H1 (cell line): ENCODE measurements around the gene SAPCD1. TPM values are rescaled to one million over a fixed set of nuclear protein-coding genes. Genes with fewer than 3 reads are reported as not detected.

Source experiments
- CTCF ChIA-PET: fragments of 300-600 bp; sonication (Branson Sonifier 250); formaldehyde crosslinking; loops from one replicate; lab custom pipeline; 2021; ENCODE audit not compliant: partially characterized antibody; lab: Charles Lee
- POLR2A ChIA-PET: fragments of 300-600 bp; sonication (Branson Sonifier 250); formaldehyde crosslinking; loops from one replicate; lab custom pipeline; 2021; ENCODE audit warnings: inconsistent platforms; ENCODE audit not compliant: partially characterized antibody; lab: Charles Lee
- DNase-seq, 2 experiments: peaks; one replicate each; pipeline versions ENCODE4 v3.0.0 to v3.0.0-alpha.2; 2010 to 2022; ENCODE audit warnings: low spot score in 2 of 2, low read depth in 1 of 2, mixed read lengths in 1 of 2
- FAIRE-seq: peaks from 2 replicates; lab custom pipeline; 2011; peaks lifted over from hg19 to GRCh38; lab: Jason Lieb, UNC
- H2AFZ ChIP-seq: 2 replicates; pipeline ENCODE4 v1.8.1; 2012; ENCODE audit warnings: low read length, inconsistent platforms
- H2AK5ac ChIP-seq: 2 replicates; pipeline ENCODE4 v1.6.1; 2013; ENCODE audit warnings: low read depth, low read length
- H2BK120ac ChIP-seq: replicated peaks from 2 replicates; pipeline ENCODE3; 2013; ENCODE audit warnings: low read depth, low read length, inconsistent platforms
- H2BK12ac ChIP-seq: 2 replicates; pipeline ENCODE4 v1.6.1; 2013; ENCODE audit warnings: low read depth, low read length
- H2BK15ac ChIP-seq: 2 replicates; pipeline ENCODE4 v1.6.1; 2013; ENCODE audit warnings: low read length
- H2BK20ac ChIP-seq: 2 replicates; pipeline ENCODE4 v1.6.1; 2013; ENCODE audit warnings: low read length
- H2BK5ac ChIP-seq: 2 replicates; pipeline ENCODE4 v1.6.1; 2013; ENCODE audit warnings: low read depth, low read length
- H3K14ac ChIP-seq: 2 replicates; pipeline ENCODE4 v1.6.1; 2013; ENCODE audit warnings: inconsistent platforms; ENCODE audit not compliant: insufficient read length
- H3K18ac ChIP-seq: 2 replicates; pipeline ENCODE4 v1.6.1; 2013; ENCODE audit warnings: low read length; ENCODE audit errors: extremely low read depth
- H3K23ac ChIP-seq: 2 replicates; pipeline ENCODE4 v1.6.1; 2013; ENCODE audit warnings: inconsistent platforms; ENCODE audit not compliant: insufficient read length
- H3K23me2 ChIP-seq: 2 replicates; pipeline ENCODE4 v1.6.1; 2013; ENCODE audit warnings: low read depth, low read length
- H3K27ac ChIP-seq: 2 replicates; pipeline ENCODE4 v1.6.1; 2011; ENCODE audit warnings: low read depth, low read length, inconsistent platforms
- H3K27me3 ChIP-seq, 4 experiments: replicated peaks in 1 of 4; 1 replicate in 1 of 4; 2 replicates in 3 of 4; pipeline versions ENCODE4 v1.6.1 to v1.8.1; 2011 to 2013; ENCODE audit warnings: low read length in 3 of 4, mild to moderate bottlenecking in 3 of 4, inconsistent platforms in 2 of 4, mixed read lengths in 2 of 4, moderate library complexity in 1 of 4; ENCODE audit not compliant: control insufficient read depth in 3 of 4, insufficient read depth in 3 of 4; ENCODE audit errors: extremely low read depth in 1 of 4
- H3K36me3 ChIP-seq, 4 experiments: 2 replicates each; pipeline versions ENCODE4 v1.6.1 to v1.8.1; 2011 to 2013; ENCODE audit warnings: mild to moderate bottlenecking in 4 of 4, low read length in 3 of 4, moderate library complexity in 2 of 4, control low read depth in 1 of 4, inconsistent platforms in 1 of 4; ENCODE audit not compliant: insufficient read depth in 4 of 4, control insufficient read depth in 2 of 4
- H3K4ac ChIP-seq: replicated peaks from 2 replicates; pipeline ENCODE3; 2013; ENCODE audit warnings: low read length, low read depth, mixed read lengths, inconsistent platforms; ENCODE audit not compliant: insufficient read length
- H3K4me1 ChIP-seq, 4 experiments: replicated peaks in 1 of 4; 1 replicate in 1 of 4; 2 replicates in 3 of 4; pipeline versions ENCODE4 v1.6.1 to v1.8.1; 2011 to 2013; ENCODE audit warnings: low read length in 3 of 4, inconsistent platforms in 2 of 4, mixed read lengths in 1 of 4; ENCODE audit not compliant: insufficient read depth in 4 of 4, control insufficient read depth in 3 of 4
- H3K4me2 ChIP-seq, 2 experiments: 2 replicates each; pipeline versions ENCODE4 v1.6.1 to v1.8.1; 2011 to 2013; ENCODE audit warnings: low read depth in 2 of 2, low read length in 2 of 2, control low read depth in 1 of 2, inconsistent platforms in 1 of 2, mild to moderate bottlenecking in 1 of 2; ENCODE audit not compliant: insufficient read depth in 1 of 2
- H3K4me3 ChIP-seq, 4 experiments: fragments of 200-600, 300-600 bp in 1 of 4; sonication (generic), shearing (Covaris generic), sonication (Bioruptor Twin) in 1 of 4; 2 replicates each; pipeline versions ENCODE4 v1.5.1 to v1.8.1; 2011 to 2016; ENCODE audit warnings: low read length in 4 of 4, low read depth in 3 of 4, control low read depth in 2 of 4, inconsistent platforms in 2 of 4, mild to moderate bottlenecking in 2 of 4, mixed read lengths in 1 of 4, moderate library complexity in 1 of 4; ENCODE audit not compliant: insufficient read depth in 2 of 4; ENCODE audit errors: extremely low read depth in 1 of 4
- H3K56ac ChIP-seq: replicated peaks from 2 replicates; pipeline ENCODE3; 2013; ENCODE audit warnings: low read depth, mild to moderate bottlenecking, mixed read lengths, low read length, inconsistent platforms; ENCODE audit not compliant: insufficient read length
- H3K79me1 ChIP-seq: 2 replicates; pipeline ENCODE4 v1.6.1; 2013; ENCODE audit warnings: low read depth, low read length, control low read depth
- H3K79me2 ChIP-seq, 2 experiments: 2 replicates each; pipeline versions ENCODE4 v1.6.1 to v1.8.1; 2012 to 2013; ENCODE audit warnings: low read length in 2 of 2, mild to moderate bottlenecking in 2 of 2, inconsistent platforms in 1 of 2; ENCODE audit not compliant: insufficient read depth in 2 of 2, control insufficient read depth in 1 of 2
- H3K9ac ChIP-seq, 4 experiments: replicated peaks in 1 of 4; 1 replicate in 1 of 4; 2 replicates in 3 of 4; pipeline versions ENCODE4 v1.6.1 to v1.8.1; 2011 to 2013; ENCODE audit warnings: low read depth in 3 of 4, low read length in 3 of 4, control low read depth in 2 of 4, mild to moderate bottlenecking in 2 of 4, moderate library complexity in 2 of 4, inconsistent platforms in 1 of 4; ENCODE audit errors: extremely low read depth in 1 of 4
- H3K9me3 ChIP-seq, 2 experiments: 2 replicates each; pipeline versions ENCODE4 v1.6.1 to v1.8.1; 2012 to 2013; ENCODE audit warnings: mild to moderate bottlenecking in 2 of 2, moderate library complexity in 2 of 2, control low read depth in 1 of 2, inconsistent platforms in 1 of 2, low read depth in 1 of 2, low read length in 1 of 2, mixed read lengths in 1 of 2; ENCODE audit not compliant: insufficient read depth in 2 of 2
- H4K20me1 ChIP-seq, 2 experiments: replicated peaks in 1 of 2; 2 replicates each; pipeline versions ENCODE3 to v1.8.1; 2011 to 2013; ENCODE audit warnings: inconsistent platforms in 2 of 2, low read length in 2 of 2, mild to moderate bottlenecking in 1 of 2; ENCODE audit not compliant: insufficient read depth in 2 of 2, control insufficient read depth in 1 of 2
- H4K5ac ChIP-seq: 2 replicates; pipeline ENCODE4 v1.6.1; 2013; ENCODE audit warnings: low read length, low read depth, mixed read lengths, inconsistent platforms; ENCODE audit not compliant: insufficient read length
- H4K8ac ChIP-seq: 2 replicates; pipeline ENCODE4 v1.8.0; 2013; ENCODE audit warnings: mild to moderate bottlenecking, moderate library complexity, low read length, inconsistent platforms; ENCODE audit not compliant: insufficient read depth; ENCODE audit errors: extremely low read depth
- H4K91ac ChIP-seq: replicated peaks from 2 replicates; pipeline ENCODE3; 2013; ENCODE audit warnings: low read length, mixed read lengths, inconsistent platforms; ENCODE audit not compliant: insufficient read length
- BACH1 ChIP-seq: IDR thresholded peaks from 2 replicates; pipeline ENCODE4 v1.6.1; 2012; ENCODE audit warnings: low read length, improper control_type of control experiment
- CHD2 ChIP-seq: IDR thresholded peaks from 2 replicates; pipeline ENCODE4 v1.6.1; 2012; ENCODE audit warnings: low read length, improper control_type of control experiment
- JUND ChIP-seq: IDR thresholded peaks from 2 replicates; pipeline ENCODE4 v1.6.1; 2011; ENCODE audit warnings: mild to moderate bottlenecking, improper control_type of control experiment, low read length
- KDM4A ChIP-seq: IDR thresholded peaks from one replicate; pipeline ENCODE4 v1.7.1; 2012; ENCODE audit warnings: low read depth, mild to moderate bottlenecking, moderate library complexity, low read length, inconsistent platforms; ENCODE audit not compliant: severe bottlenecking
- RBBP5 ChIP-seq: IDR thresholded peaks from 2 replicates; pipeline ENCODE4 v1.7.1; 2012; ENCODE audit warnings: low read depth, mild to moderate bottlenecking, inconsistent platforms, low read length, moderate library complexity, borderline replicate concordance
- SIX5 ChIP-seq: IDR thresholded peaks from 2 replicates; pipeline ENCODE4 v1.6.1; 2011; ENCODE audit warnings: mild to moderate bottlenecking, low read depth, low read length
- TEAD4 ChIP-seq: IDR thresholded peaks from 2 replicates; pipeline ENCODE4 v1.6.1; 2012; ENCODE audit warnings: low read depth, low read length, inconsistent platforms, mixed read lengths
- ZNF274 ChIP-seq: IDR thresholded peaks from 2 replicates; pipeline ENCODE4 v1.7.0; 2012; ENCODE audit warnings: low read length, borderline replicate concordance; ENCODE audit errors: extremely low read depth
- WGBS, 2 experiments: shearing (Covaris generic) in 1 of 2; methylation state at CpG; one replicate each; pipeline versions ENCODE4 v1.1.6 to v1.1.7; 2013 to 2015; ENCODE audit warnings: low lambda C conversion rate in 2 of 2, mixed read lengths in 2 of 2, inconsistent platforms in 1 of 2, low coverage in 1 of 2, missing lambda C conversion rate in 1 of 2; ENCODE audit not compliant: insufficient replicate concordance in 2 of 2, insufficient coverage in 1 of 2, insufficient read length in 1 of 2; ENCODE audit errors: extremely low coverage in 1 of 2, missing lambda C conversion rate in 1 of 2; 5-methylcytosine and 5-hydroxymethylcytosine counted together
- polyA plus RNA-seq, 7 experiments: library from polyadenylated mRNA; depleted of rRNA in 3 of 7; stranded (reverse) in 5 of 7; unstranded in 2 of 7; fragments of >200 nt in 5 of 7; fragments of 200-250 nt in 2 of 7; gene quantifications; 1 replicate in 5 of 7; 2 replicates in 1 of 7; 4 replicates in 1 of 7; pipeline versions ENCODE4 v1.2.1 to v1.2.3, GENCODE V29; 2011 to 2013; ENCODE audit warnings: missing spikeins in 2 of 7, mixed read lengths in 2 of 7
- total RNA-seq: library from RNA; stranded (reverse); fragmentation: NEBNext Ultra II Directional; extraction: Animal tissue kit (Norgen Biotek cat#: 25700); gene quantifications from 2 replicates; pipeline ENCODE4 v1.2.1, GENCODE V29; 2021
- TF ChIP-seq, protein P1 (sequence below), 3 experiments: IDR thresholded peaks; 1 replicate in 2 of 3; 2 replicates in 1 of 3; pipeline versions ENCODE4 v1.5.1 to v1.6.1; 2011; ENCODE audit warnings: low read length in 3 of 3, mild to moderate bottlenecking in 3 of 3, inconsistent platforms in 2 of 3, low read depth in 1 of 3, moderate library complexity in 1 of 3; ENCODE audit not compliant: insufficient read depth in 1 of 3; ENCODE audit errors: control extremely low read depth in 1 of 3

SAPCD1 gene
- total and polyA plus RNA-seq, 2 of the 8 experiments (the other 6 are each of a cell fraction or from before 2014, with no cell fraction given) = 3.1 to 5.9 TPM

GRCh38 chr6:31791324-31792089, 29.1 kb downstream of the SAPCD1 start:
- FAIRE-seq (no peak), DNase-seq (peak in 1 of 2 experiments; percentile 82)
- H3K79me2 ChIP-seq = peaks cover 0 to 19% of the 10 kb centered on the region in 2 experiments; a peak in 2 of 4 replicates
- no peak overlapping the region for H2BK12ac ChIP-seq
- peaks cover 4 to 36% (median 9%) of the 10 kb centered on the region in 4 experiments; a peak in 4 of 8 replicates for H3K36me3 ChIP-seq
- no peak overlapping the region for H3K4me3 ChIP-seq
- H3K27ac ChIP-seq = no peak overlapping the region
- H4K91ac ChIP-seq = no peak overlapping the region
- no peak overlapping the region for H2BK120ac ChIP-seq
- H4K5ac ChIP-seq = no peak overlapping the region
- no peak overlapping the region; the same call in 1 of the 2 replicates for H3K18ac ChIP-seq
- no peak overlapping the region for H3K14ac ChIP-seq
- H2BK5ac ChIP-seq = no peak overlapping the region; the same call in 1 of the 2 replicates
- H3K23ac ChIP-seq = no peak overlapping the region
- no peaks in the 10 kb centered on the region for H3K27me3 ChIP-seq
- no peak overlapping the region for H2BK20ac ChIP-seq
- no peak overlapping the region for H3K4ac ChIP-seq
- POLR2A ChIA-PET = interaction anchor here (0.6 to 10.3 kb wide), 19 partner anchors 8 to 245 kb away, joined by 3 to 85 read pairs (median 4); partner anchors contain the start of genes ATP6V1G2, DDAH2, HSPA1B and LSM2
- H3K4me2 ChIP-seq = no peak overlapping the region
- no peak overlapping the region for H3K9ac ChIP-seq
- H2BK15ac ChIP-seq = no peak overlapping the region
- H3K23me2 ChIP-seq = peaks cover 5% of the 10 kb centered on the region; the same call in 1 of the 2 replicates
- peaks cover 3% of the 10 kb centered on the region; the same call in 1 of the 2 replicates for H3K79me1 ChIP-seq
- no peaks in the 10 kb centered on the region for H3K9me3 ChIP-seq
- H4K8ac ChIP-seq = no peak overlapping the region
- no peak overlapping the region for H3K56ac ChIP-seq
- H2AK5ac ChIP-seq = no peak overlapping the region
- H2AFZ ChIP-seq = no peak overlapping the region
- WGBS, 2 experiments = 90% methylated on average over 12 of the region's 12 CpGs; no CpG with 5 or more reads in 1 of the 2 experiments
- CTCF ChIA-PET = interaction anchor here (0.7 to 15.6 kb wide), 41 partner anchors 8 to 323 kb away, joined by 3 to 228 read pairs (median 4); partner anchors contain the start of genes CLIC1, DDAH2, GPANK1 and HSPA1B
- H4K20me1 ChIP-seq = peaks cover 0 to 4% of the 10 kb centered on the region in 2 experiments
- peaks cover 0 to 2% (median under 1%) of the 10 kb centered on the region in 4 experiments; a peak in 3 of 7 replicates for H3K4me1 ChIP-seq
- TF ChIP-seq, protein P1, sequence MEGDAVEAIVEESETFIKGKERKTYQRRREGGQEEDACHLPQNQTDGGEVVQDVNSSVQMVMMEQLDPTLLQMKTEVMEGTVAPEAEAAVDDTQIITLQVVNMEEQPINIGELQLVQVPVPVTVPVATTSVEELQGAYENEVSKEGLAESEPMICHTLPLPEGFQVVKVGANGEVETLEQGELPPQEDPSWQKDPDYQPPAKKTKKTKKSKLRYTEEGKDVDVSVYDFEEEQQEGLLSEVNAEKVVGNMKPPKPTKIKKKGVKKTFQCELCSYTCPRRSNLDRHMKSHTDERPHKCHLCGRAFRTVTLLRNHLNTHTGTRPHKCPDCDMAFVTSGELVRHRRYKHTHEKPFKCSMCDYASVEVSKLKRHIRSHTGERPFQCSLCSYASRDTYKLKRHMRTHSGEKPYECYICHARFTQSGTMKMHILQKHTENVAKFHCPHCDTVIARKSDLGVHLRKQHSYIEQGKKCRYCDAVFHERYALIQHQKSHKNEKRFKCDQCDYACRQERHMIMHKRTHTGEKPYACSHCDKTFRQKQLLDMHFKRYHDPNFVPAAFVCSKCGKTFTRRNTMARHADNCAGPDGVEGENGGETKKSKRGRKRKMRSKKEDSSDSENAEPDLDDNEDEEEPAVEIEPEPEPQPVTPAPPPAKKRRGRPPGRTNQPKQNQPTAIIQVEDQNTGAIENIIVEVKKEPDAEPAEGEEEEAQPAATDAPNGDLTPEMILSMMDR (IDR thresholded peaks at IDR 0.05; ENCODE audit: control extremely low read depth in 1 of 3, insufficient read depth in 1 of 3, low read depth in 1 of 3, low read length in 3 of 3) = peak; percentile 56 to 70 (median 66)
- TF ChIP-seq JUND (no peak), CHD2 (no peak), TEAD4 (peak; percentile 15; the same call in 1 of the 2 replicates), RBBP5 (no peak), BACH1 (no peak), ZNF274 (no peak), KDM4A (no peak), SIX5 (no peak)
